ENCODE measurements around the gene SEL1L2. TPM values are rescaled to one million over a fixed set of nuclear protein-coding genes. Genes with fewer than 3 reads are reported as not detected.

Gene SEL1L2
- total RNA-seq, 1 experiment from 2014 or later = not detected

DNA sequence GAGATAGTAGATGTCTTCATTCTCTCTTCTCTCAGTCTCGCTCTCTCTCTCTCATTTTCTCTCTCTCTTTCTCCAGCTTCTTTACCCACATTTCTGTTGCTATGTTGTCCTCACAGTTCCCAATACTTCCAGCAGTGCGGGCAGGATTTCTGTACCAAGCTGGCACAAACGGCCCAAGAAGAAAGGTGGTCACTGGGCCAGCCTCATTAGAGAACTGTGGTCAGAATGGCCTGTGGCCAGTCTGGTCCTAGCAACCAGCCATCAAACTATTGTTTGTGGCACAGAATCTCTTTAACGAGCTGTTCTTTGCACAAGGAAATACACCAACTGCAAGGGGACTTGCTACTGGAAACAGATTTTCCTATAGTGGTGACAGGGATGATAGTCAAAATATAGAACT is 81.3 kb downstream of the SEL1L2 start:
- intact Hi-C loops (cut with micrococcal nuclease; ENCODE audit: unreplicated experiment) = no loop called here

DNA sequence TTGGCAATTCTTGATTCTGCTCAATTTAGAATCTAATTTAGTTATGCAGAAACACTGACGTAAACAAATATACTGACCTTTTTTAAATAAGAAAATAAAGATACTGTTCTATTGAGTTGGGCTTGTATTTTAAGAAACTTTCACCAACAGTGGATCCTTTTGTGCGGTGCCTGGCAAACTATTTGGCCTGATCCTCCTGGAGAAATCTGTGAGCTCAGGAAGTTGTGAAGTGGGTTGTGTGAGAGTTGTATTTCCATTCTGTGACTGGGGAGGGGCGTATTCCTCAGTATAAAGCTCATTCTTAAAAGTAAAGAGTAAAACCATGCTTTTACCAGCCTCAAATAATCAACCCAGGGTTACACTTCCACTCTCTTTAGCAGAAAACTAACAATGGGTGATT is 85.6 kb downstream of the SEL1L2 start:
- H3K4me3 ChIP-seq (ENCODE audit: low read depth, low read length, poor library complexity, severe bottlenecking) = no peak overlapping the region
- intact Hi-C loops (cut with micrococcal nuclease; ENCODE audit: unreplicated experiment) = loop anchor here (5.0 kb wide), 1 partner anchor 43 kb away; no protein-coding TSS in a partner anchor
- no peaks in the 10 kb centered on the region for H3K9me3 ChIP-seq (ENCODE audit: low read depth, low read length, poor library complexity, severe bottlenecking)
- no peak for DNase-seq (ENCODE audit: low spot score)
- H3K36me3 ChIP-seq (ENCODE audit: insufficient read depth, low read length, poor library complexity, severe bottlenecking) = no peaks in the 10 kb centered on the region
- ChIA-PET CTCF (no interaction called here), POLR2A (ENCODE audit: low non-redundant PET) (no interaction called here)
- H3K27me3 ChIP-seq (replicated peaks; ENCODE audit: insufficient read depth, low read depth, low read length, poor library complexity) = no peaks in the 10 kb centered on the region
- no peak overlapping the region for H3K27ac ChIP-seq (ENCODE audit: low read depth, low read length, poor library complexity, severe bottlenecking)
- no peaks in the 10 kb centered on the region for H3K4me1 ChIP-seq (ENCODE audit: insufficient read depth, low read length, poor library complexity, severe bottlenecking)
- TF ChIP-seq EZH2 (IDR thresholded peaks at IDR 0.05; ENCODE audit: borderline replicate concordance, low read depth, low read length, poor library complexity, severe bottlenecking) = no peak
- TF ChIP-seq, protein P1, sequence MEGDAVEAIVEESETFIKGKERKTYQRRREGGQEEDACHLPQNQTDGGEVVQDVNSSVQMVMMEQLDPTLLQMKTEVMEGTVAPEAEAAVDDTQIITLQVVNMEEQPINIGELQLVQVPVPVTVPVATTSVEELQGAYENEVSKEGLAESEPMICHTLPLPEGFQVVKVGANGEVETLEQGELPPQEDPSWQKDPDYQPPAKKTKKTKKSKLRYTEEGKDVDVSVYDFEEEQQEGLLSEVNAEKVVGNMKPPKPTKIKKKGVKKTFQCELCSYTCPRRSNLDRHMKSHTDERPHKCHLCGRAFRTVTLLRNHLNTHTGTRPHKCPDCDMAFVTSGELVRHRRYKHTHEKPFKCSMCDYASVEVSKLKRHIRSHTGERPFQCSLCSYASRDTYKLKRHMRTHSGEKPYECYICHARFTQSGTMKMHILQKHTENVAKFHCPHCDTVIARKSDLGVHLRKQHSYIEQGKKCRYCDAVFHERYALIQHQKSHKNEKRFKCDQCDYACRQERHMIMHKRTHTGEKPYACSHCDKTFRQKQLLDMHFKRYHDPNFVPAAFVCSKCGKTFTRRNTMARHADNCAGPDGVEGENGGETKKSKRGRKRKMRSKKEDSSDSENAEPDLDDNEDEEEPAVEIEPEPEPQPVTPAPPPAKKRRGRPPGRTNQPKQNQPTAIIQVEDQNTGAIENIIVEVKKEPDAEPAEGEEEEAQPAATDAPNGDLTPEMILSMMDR (conservative IDR thresholded peaks at IDR 0.05; ENCODE audit: low read depth, low read length) = no peak
- no TSS peak for BruUV-seq (replicated peaks)

More for the DNA sequence above, 81.3 kb downstream of the SEL1L2 start:
- no peak for TF ChIP-seq EZH2 (IDR thresholded peaks at IDR 0.05; ENCODE audit: borderline replicate concordance, low read depth, low read length, poor library complexity, severe bottlenecking)
- TF ChIP-seq, protein P1 (conservative IDR thresholded peaks at IDR 0.05; ENCODE audit: low read depth, low read length) = no peak
- ChIA-PET POLR2A (ENCODE audit: low non-redundant PET) (no interaction called here), CTCF (no interaction called here)
- H3K36me3 ChIP-seq (ENCODE audit: insufficient read depth, low read length, poor library complexity, severe bottlenecking) = no peaks in the 10 kb centered on the region
- DNase-seq (ENCODE audit: low spot score) = no peak
- no peak overlapping the region for H3K4me3 ChIP-seq (ENCODE audit: low read depth, low read length, poor library complexity, severe bottlenecking)
- no peak overlapping the region for H3K27ac ChIP-seq (ENCODE audit: low read depth, low read length, poor library complexity, severe bottlenecking)
- H3K9me3 ChIP-seq (ENCODE audit: low read depth, low read length, poor library complexity, severe bottlenecking) = no peaks in the 10 kb centered on the region
- H3K4me1 ChIP-seq (ENCODE audit: insufficient read depth, low read length, poor library complexity, severe bottlenecking) = no peaks in the 10 kb centered on the region
- no TSS peak for BruUV-seq (replicated peaks)
- H3K27me3 ChIP-seq (replicated peaks; ENCODE audit: insufficient read depth, low read depth, low read length, poor library complexity) = no peaks in the 10 kb centered on the region

DNA sequence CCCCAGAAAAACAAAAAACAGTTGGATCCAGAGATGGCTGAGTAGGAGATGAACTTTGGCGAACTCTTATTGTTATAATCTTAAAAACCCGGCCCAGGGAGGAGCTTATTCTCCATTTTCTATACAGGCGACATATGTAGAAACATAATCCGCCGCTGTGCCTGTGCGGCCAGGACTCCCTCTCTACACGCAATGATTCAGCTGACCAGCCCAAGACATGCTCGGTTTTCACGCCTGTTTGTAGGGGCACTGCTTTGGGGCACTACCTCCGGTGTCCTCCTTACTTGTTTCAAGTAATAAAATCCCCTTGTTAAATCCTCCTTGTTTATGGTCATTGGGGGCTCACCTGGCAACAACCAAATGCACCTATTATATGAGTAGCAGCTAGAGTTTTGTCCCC is 89.9 kb downstream of the SEL1L2 start:
- intact Hi-C loops (cut with micrococcal nuclease; ENCODE audit: unreplicated experiment) = loop anchor here (5.0 kb wide), 1 partner anchor 47 kb away; no protein-coding TSS in a partner anchor
- Histone ChIP-seq H3K4me3 (ENCODE audit: low read depth, low read length, poor library complexity, severe bottlenecking) (no peak overlapping the region), H3K27me3 (replicated peaks; ENCODE audit: insufficient read depth, low read depth, low read length, poor library complexity) (no peaks in the 10 kb centered on the region), H3K4me1 (ENCODE audit: insufficient read depth, low read length, poor library complexity, severe bottlenecking) (no peaks in the 10 kb centered on the region), H3K27ac (ENCODE audit: low read depth, low read length, poor library complexity, severe bottlenecking) (no peak overlapping the region), H3K36me3 (ENCODE audit: insufficient read depth, low read length, poor library complexity, severe bottlenecking) (no peaks in the 10 kb centered on the region), H3K9me3 (ENCODE audit: low read depth, low read length, poor library complexity, severe bottlenecking) (no peaks in the 10 kb centered on the region)
- DNase-seq (ENCODE audit: low spot score) = no peak
- ChIA-PET POLR2A (ENCODE audit: low non-redundant PET) (no interaction called here), CTCF (no interaction called here)
- TF ChIP-seq EZH2 (IDR thresholded peaks at IDR 0.05; ENCODE audit: borderline replicate concordance, low read depth, low read length, poor library complexity, severe bottlenecking) = no peak
- TF ChIP-seq, protein P1 (conservative IDR thresholded peaks at IDR 0.05; ENCODE audit: low read depth, low read length) = no peak
- BruUV-seq (replicated peaks) = no TSS peak

Measured in A673 (cell line).